Lower leg skin (tissue), 3 donors: ENCODE measurements around the gene CDC34.

Source experiments
- POLR2A ChIP-seq, 2 donors: fragments of 450-650 bp; IDR thresholded peaks; one replicate each; pipeline ENCODE4 v1.6.1; 2016 to 2017; ENCODE audit warnings: antibody characterized with exemption in 2 of 2, mild to moderate bottlenecking in 1 of 2, moderate library complexity in 1 of 2
- TF ChIP-seq, protein P1 (sequence below), 3 donors: fragments of 450-650 bp; IDR thresholded peaks; one replicate each; pipeline ENCODE4 v1.5.1; 2016; ENCODE audit warnings: antibody characterized with exemption in 3 of 3, mild to moderate bottlenecking in 3 of 3, moderate library complexity in 2 of 3

GRCh38 chr19:572743-573518, 41.4 kb downstream of the CDC34 start:
- TF ChIP-seq, protein P1, sequence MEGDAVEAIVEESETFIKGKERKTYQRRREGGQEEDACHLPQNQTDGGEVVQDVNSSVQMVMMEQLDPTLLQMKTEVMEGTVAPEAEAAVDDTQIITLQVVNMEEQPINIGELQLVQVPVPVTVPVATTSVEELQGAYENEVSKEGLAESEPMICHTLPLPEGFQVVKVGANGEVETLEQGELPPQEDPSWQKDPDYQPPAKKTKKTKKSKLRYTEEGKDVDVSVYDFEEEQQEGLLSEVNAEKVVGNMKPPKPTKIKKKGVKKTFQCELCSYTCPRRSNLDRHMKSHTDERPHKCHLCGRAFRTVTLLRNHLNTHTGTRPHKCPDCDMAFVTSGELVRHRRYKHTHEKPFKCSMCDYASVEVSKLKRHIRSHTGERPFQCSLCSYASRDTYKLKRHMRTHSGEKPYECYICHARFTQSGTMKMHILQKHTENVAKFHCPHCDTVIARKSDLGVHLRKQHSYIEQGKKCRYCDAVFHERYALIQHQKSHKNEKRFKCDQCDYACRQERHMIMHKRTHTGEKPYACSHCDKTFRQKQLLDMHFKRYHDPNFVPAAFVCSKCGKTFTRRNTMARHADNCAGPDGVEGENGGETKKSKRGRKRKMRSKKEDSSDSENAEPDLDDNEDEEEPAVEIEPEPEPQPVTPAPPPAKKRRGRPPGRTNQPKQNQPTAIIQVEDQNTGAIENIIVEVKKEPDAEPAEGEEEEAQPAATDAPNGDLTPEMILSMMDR (IDR thresholded peaks at IDR 0.05), result no peak
- no peak for TF ChIP-seq POLR2A (IDR thresholded peaks at IDR 0.05)
